ENCODE measurements around the gene TUBA4A.
"Not testable (repeated sequence)": the region's sequence is repeated elsewhere in the genome, so short reads cannot be mapped to it uniquely, and the experiment has no call there.

Gene TUBA4A

DNA sequence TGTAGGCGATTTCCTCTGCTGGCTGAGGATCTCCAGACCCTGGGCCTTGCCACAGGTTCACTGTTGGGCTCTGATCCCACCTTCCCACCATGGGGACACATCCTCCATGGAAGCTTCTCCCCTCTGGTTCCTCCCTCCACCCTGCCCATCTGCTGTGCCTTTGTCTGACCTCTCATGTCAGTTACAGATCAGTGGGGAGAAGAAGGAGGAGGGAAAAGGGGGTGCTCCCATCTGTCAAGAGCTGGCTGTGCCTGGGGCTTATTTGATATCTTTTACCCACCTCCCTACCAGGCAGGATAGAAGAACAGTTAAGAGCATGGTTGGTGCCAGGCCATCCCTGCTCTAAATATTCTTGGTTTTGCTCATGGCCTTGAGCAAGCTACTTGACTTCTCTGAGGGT lies 13.2 kb upstream of the TUBA4A start:
- DNase-seq = no peak

DNA sequence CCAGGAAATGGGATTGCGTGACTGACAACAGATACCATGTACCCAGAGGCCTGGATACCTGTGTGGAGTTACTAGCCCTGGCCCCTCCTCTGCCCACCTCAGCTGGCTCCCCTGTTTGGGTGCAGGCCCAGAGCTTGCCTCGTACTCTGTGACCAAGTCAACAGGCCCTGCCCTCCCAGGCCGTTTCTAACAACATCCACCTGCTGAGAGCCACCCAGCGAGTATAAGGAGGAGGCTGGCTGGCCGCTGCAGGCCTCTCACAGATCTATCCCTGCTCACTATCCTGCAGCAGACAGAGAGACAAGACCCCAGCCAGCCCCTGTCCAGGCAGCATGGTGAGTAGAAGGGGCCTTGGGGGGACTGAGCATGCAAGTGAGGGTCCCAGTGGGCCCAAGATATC lies 12.5 kb upstream of the TUBA4A start:
- DNase-seq = no peak

DNA sequence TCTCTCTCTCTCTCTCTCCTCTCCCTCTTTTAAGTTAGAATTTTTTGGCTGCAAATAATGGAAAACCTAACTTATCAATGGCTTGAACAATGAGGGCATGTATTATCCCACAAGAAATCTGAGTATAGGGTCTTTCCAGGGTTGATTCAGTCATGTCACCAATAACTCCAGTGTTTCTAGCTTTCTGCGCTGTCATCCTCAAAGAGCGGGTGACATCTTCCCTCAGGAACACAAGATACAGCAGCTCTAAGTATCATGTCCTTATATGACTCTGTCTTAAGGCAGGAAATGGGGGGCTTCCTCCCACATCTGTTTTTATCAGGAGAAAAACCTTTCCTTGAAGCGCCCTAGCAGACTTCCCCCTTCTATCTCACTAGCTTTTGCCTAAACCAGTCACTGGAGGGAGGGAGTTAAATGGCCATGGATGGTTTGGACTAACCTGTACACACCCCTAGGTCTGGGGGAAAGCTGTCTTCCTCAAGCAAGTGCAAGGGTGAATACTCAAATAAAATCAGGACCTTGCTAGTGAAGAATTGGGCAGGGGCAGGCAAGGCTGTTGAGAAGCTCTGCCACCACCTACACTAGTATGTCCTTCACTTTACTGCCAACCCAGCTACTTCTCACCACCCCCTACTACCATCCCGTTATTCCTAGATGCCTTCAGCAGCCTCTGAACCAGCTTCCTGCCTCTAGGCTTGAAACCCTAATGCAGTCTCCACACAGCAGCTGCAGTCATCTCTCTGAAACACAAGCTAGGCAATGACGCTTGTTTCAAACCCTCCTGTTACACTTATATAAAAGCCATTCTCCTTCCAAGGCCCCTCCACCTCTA lies 7.5 kb upstream of the TUBA4A start:
- DNase-seq = no peak

DNA sequence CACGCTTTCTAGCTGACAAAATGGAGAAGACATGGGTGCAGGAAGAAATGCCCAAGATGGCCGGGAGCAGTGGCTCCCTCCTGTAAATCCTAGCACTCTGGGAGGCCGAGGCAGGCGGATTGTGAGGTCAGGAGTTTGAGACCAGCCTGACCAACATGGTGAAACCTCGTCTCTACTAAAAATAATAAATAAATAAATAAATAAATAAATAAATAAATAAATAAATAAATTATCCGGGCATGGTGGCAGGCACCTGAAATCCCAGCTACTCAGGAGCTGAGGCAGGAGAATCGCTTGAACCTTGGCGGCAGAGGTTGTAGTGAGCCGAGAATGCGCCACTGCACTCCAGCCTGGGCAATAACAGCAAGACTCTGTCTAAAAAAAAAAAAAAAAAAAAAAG lies 5.2 kb upstream of the TUBA4A start:
- DNase-seq = not testable (repeated sequence)

DNA sequence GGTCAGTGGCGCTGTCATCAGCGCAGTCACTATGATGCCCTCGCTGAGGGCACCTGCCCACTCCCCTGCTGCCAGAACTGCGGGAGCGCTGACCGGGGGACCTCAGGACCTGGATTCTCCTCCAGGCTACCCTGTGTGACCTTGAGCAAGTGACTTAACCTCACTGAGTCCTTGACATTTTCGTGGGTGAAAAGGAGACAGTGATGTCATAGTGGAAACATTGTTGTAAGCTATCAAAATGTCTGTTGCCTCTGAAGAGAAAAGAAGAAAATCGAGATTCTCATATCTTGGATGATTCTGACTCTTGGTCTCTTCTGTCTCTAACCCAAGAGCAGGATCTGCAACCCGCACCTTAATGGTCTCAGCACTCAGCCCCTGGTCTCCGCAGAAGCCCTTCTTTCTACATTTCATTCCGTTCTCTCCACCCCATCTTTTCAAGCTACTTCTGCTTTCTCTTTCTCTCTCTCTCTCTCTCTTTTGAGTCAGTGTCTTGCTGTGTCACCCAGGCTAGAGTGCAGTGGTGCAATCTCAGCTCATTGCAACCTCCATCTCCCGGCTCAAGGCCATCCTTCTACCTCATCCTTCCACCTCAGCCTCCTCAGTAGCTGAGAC lies 978 bp upstream of the TUBA4A start:
- no peak for DNase-seq

DNA sequence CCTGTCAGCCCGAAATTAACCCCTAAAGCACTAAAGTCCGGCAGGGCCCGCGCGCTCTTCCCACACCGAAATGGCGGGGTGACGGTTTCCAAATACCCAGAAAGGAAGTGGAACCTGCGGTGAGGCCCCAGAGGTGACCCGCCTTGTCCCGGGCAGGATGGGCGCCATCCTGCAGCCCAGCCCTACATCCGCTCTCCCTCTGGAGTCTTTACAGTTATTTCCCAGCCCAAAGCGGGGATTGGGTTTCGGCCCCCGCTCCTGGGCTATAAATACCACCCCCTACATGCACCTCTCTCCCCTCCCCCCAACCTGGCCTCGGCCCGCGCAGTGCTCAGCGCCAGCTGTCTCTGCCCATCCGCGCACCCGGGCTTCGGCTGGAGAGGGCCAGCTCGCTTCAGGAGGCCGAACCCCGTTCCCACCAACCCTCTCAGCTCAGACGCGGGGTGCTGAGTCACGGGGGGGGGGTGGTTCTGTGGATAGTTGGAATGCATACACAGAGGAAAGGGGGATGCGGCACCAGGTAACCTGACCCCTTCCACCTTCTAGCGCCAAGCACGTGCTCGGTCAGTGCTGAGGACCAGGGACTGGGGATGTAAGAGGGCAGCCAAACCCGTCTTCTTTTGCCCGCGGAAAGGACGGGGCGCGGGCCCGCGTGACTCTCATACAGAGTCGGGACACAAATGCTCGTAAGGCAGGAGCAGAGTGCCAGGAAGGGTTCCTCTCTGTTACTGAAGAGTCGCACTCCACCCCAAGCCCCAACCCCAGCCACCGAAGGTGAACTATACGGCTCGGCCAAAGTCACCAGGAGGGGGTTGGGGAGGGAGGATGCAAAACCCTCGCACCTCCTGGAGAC lies 592 bp downstream of the TUBA4A start, which contains the start of gene TUBA4B:
TSS of gene TUBA4B (plus strand) at position 344 of the 853 bp plus-strand sequence. CDS start at position 509, 165 bp downstream.
- DNase-seq = peak; percentile 37

DNA sequence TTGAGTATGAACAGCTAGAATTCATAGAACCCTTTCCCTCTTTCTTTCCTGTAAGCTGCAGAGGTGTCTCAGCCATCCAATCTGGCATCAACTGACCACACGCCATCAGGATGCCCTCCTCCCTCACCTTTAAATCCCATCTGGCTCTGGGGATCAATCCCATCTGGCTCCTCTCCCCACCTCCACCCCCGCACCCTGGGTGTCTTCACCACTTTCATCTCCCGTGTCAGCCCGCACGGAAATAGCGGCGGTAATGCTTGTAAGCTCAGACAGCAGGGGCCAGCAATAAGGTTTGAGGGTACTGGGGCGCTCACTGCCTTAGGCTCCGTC lies 1.2 kb downstream of the TUBA4A start:
- no peak for DNase-seq

DNA sequence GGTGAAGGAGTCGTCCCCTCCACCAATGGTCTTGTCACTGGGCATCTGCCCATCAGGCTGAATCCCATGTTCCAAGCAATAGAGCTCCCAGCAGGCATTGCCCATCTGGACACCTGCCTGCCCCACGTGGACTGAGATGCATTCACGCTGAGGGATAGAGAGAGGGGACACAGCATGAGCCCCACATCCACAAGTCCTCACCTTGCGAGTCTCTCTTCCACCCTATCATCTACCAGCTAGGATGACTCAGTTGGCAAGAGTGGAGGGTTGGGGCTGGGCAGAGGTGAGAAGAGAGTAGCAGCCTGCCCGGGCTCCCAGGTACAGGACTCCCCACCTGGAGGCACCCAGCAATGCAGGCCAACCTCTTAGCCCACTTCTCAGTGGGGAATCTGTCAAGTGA lies 1.6 kb downstream of the TUBA4A start:
- DNase-seq = no peak

GRCh38 chr2:219251656-219252055 lies 2.1 kb downstream of the TUBA4A start:
- no peak for DNase-seq

DNA sequence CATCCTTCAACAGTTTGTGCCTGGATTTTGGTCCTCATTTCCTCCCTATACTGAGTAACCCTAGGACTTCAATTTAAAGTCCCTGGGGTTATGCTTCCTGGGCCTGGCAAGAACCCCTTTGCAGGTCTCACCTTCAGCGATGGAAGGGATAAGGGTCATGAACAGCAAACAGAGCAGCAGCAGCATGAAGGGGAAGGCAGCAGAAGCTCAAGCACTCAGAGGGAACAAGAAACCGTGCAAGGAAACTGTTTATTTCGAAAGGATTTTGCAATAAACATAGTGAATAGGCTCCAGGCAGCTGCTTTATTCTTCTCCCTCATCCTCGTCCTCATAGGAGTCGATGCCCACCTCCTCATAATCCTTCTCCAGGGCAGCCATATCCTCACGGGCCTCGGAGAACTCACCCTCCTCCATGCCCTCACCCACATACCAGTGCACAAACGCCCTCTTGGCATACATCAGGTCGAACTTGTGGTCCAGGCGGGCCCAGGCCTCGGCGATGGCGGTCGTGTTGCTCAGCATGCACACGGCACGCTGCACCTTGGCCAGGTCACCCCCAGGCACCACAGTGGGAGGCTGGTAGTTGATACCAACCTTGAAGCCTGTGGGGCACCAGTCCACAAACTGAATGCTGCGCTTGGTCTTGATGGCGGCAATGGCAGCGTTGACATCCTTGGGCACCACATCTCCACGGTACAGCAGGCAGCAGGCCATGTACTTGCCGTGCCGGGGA lies 3.5 kb downstream of the TUBA4A start:
- DNase-seq = no peak

DNA sequence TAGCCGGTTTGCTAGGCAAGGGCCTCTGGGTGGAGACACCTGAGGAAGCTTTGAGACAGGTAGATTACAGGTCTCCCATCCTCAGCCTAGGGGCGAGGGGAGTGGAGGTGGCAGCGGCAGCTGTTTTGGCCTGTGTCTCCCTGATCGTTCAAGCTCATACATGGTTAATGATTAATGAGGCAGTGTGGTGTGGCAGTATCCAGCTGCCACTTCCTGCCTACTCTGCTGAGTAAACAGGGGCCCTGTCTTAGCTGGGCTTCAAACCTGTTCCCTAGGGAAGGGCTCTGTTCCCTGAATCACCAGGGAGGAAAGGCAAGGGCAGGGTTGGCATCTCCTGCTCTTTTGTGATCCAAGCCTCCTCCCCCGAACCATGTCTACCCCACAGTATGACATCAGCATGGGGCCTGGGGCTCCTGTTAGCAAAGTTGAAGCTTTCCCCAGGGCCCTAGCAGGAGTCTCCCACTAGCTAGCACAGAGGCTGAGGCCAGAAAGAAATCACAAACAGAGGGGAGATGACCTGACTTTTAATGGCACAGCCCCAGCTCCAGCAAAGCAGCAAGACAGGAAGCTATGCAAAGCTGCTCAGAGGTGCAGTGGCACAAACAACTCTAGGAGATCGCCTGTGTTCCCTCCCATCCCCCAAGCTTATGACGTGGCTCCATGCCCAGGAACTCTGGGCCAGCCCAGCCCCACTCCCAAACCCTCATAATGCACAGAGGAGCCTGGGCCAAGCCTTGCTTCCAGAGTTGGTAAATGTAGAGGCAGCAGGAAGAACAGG lies 4.3 kb downstream of the TUBA4A start:
- peak; percentile 71 for DNase-seq

- DNase-seq = no peak
These were observed 4.9 kb downstream of the TUBA4A start for GRCh38 chr2:219248845-219249202.

- no peak for DNase-seq
These were observed 5.8 kb downstream of the TUBA4A start for GRCh38 chr2:219247678-219248642.

- no peak for DNase-seq
These were observed 7.2 kb downstream of the TUBA4A start for GRCh38 chr2:219246559-219246958.

- no peak for DNase-seq
These were observed 7.9 kb downstream of the TUBA4A start for GRCh38 chr2:219245899-219246230.

DNA sequence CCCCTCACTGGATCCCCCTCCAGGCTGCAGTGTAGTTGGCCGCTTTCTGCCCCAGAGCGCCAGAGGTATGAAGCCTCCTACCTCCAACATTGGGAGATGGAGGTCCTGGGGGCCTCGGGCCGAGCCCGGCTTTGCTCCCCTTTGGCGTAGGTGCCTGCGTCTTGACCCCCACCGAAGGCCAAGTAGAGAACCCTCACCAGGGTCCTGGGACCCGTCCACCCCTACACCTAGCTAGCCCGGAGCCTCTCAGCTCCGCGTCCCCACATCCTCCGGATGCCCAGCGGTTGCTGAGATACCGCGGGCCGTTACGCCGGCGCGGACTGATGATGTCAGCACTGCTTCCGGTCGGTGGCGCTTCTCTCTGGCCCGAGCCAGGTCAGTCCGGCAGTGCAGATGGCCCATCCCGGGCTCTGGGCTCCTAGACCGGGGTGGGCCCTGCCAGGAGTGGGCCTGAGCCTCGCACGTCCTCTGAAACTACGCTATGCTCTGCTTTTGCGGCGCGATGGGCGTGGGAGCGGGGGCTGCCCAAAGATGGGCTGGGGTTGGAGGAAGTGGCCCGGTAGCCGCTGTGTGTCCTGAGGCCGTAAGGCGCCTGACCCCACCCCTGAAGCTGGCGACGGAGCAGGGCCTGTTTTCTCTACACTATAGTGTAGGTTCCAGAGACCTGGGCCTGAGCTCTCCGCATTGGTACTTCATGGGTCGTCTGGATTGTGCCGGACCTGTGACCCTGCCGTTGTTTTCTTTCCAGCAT lies 8.4 kb downstream of the TUBA4A start, which contains the start of the genes GLB1L and STK16:
TSS of gene GLB1L (minus strand) at position 297 of the 751 bp plus-strand sequence. CDS start 1,871 bp downstream, outside the sequence.
TSS of gene STK16 (plus strand) at position 332 of the 751 bp plus-strand sequence. CDS start 521 bp downstream, outside the sequence.
- DNase-seq = peak; percentile 90

DNA sequence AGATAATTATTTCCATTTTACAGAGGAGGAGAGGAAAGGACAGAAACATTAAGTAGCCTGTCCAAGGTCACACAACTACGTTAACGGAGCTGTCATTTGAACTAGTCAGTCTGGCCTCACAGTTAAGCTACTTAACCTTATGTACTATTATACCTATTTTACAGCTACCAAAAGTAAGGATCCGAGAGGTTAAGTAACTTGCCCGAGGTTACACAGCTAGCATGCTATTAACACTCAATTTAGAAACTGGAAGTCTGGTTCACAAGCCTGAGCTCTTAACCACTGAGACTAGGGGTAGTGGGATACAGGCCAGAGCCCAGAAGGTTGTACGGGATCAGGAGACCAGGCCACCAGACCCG lies 8.9 kb downstream of the TUBA4A start:
- no peak for DNase-seq

DNA sequence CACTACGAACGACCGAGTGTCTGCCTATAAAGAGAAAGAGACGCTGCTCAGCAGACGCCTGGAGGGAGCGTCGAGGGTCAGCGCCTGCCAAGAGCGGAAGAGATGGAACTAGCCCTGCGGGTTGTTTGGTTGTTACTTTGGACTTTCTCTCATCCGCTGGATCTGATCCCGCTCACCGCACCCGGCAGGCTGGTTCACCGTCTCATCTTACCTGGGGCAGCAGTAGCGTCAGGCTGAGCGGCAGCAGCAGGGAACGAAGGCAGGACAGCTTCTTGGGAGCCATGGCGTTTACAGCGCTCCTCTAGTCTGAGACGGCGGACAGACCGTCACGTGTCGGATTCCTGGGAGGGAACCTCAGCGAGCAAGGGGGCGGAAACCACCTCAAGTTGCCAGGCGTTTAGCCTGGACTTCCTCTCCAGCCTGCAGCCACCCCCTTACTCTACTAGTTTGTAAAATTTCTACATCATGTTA lies 10.4 kb downstream of the TUBA4A start:
- DNase-seq = peak; percentile 35

GRCh38 chr2:219234331-219234730 lies 19.4 kb downstream of the TUBA4A start:
- DNase-seq = no peak

GRCh38 chr2:219230059-219230540 lies 23.6 kb downstream of the TUBA4A start:
- peak; percentile 46 for DNase-seq
